ENCODE measurements around the gene HPSE2. TPM values are rescaled to one million over a fixed set of nuclear protein-coding genes. Genes with fewer than 3 reads are reported as not detected.

HPSE2 gene
- total and polyA plus RNA-seq, 2 donors (not counting 1 experiment from before 2014, with no cell fraction given), result not detected

GRCh38 chr10:98463976-98464754 is 771.5 kb downstream of the HPSE2 start:
- Mint-ChIP-seq H3K9me3 (ENCODE audit: insufficient read depth) (no peaks in the 10 kb centered on the region), H3K4me3 (no peak overlapping the region), H3K4me1 (peaks cover 6% of the 10 kb centered on the region), H3K27me3 (peaks cover 14% of the 10 kb centered on the region), H3K27ac (no peak overlapping the region)
- ChIA-PET CTCF (interaction anchor here (0.9 to 8.6 kb wide), 3 partner anchors 39 to 783 kb away, joined by 3 to 141 read pairs (median 49); no protein-coding TSS in a partner anchor), POLR2A (no interaction called here)
- ATAC-seq (ENCODE audit: low read depth), result no peak
- H3K27me3 ChIP-seq (replicated peaks in 1 of 4; ENCODE audit: control extremely low read depth in 1 of 4, control insufficient read depth in 3 of 4, insufficient read depth in 4 of 4, low read length in 3 of 4), result peaks cover 0 to 7% (median 3%) of the 10 kb centered on the region in 4 experiments
- H4K20me1 ChIP-seq (ENCODE audit: control insufficient read depth, insufficient read depth, low read length, poor library complexity, severe bottlenecking), result no peaks in the 10 kb centered on the region
- no peaks in the 10 kb centered on the region for H3K79me2 ChIP-seq (ENCODE audit: control insufficient read depth, insufficient read depth, low read length)
- WGBS (ENCODE audit: insufficient coverage), result 34% methylated on average over 7 of the region's 8 CpGs
- no peak overlapping the region for H3K27ac ChIP-seq (ENCODE audit: low read length in 2 of 2)
- H3K4me2 ChIP-seq (replicated peaks; ENCODE audit: low read depth, low read length, poor library complexity, severe bottlenecking), result no peak overlapping the region
- no peaks in the 10 kb centered on the region for H3K36me3 ChIP-seq (replicated peaks in 1 of 2; ENCODE audit: control extremely low read depth in 1 of 2, control insufficient read depth in 1 of 2, extremely low read depth in 1 of 2, insufficient read depth in 2 of 2, low read length in 1 of 2)
- no peak for DNase-seq
- TF ChIP-seq, protein P1, sequence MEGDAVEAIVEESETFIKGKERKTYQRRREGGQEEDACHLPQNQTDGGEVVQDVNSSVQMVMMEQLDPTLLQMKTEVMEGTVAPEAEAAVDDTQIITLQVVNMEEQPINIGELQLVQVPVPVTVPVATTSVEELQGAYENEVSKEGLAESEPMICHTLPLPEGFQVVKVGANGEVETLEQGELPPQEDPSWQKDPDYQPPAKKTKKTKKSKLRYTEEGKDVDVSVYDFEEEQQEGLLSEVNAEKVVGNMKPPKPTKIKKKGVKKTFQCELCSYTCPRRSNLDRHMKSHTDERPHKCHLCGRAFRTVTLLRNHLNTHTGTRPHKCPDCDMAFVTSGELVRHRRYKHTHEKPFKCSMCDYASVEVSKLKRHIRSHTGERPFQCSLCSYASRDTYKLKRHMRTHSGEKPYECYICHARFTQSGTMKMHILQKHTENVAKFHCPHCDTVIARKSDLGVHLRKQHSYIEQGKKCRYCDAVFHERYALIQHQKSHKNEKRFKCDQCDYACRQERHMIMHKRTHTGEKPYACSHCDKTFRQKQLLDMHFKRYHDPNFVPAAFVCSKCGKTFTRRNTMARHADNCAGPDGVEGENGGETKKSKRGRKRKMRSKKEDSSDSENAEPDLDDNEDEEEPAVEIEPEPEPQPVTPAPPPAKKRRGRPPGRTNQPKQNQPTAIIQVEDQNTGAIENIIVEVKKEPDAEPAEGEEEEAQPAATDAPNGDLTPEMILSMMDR (IDR thresholded peaks at IDR 0.05), result no peak
- TF ChIP-seq EZH2 (IDR thresholded peaks at IDR 0.05; ENCODE audit: borderline replicate concordance, insufficient read depth, low read depth, low read length, poor library complexity, severe bottlenecking), result no peak
- no peak overlapping the region for H2AFZ ChIP-seq (ENCODE audit: insufficient read depth, low read depth, low read length, poor library complexity, severe bottlenecking)
- no peak overlapping the region for H3K4me3 ChIP-seq (ENCODE audit: control extremely low read depth in 1 of 5, extremely low read depth in 1 of 5, insufficient read depth in 1 of 5, low read depth in 2 of 5, low read length in 4 of 5)
- intact Hi-C loops (cut with micrococcal nuclease), result no loop called here
- peaks cover 4 to 5% of the 10 kb centered on the region in 2 donors for H3K4me1 ChIP-seq (ENCODE audit: control insufficient read depth in 2 of 2, insufficient read depth in 2 of 2, low read length in 2 of 2)
- H3K9ac ChIP-seq (ENCODE audit: low read length), result no peak overlapping the region
- no peaks in the 10 kb centered on the region for H3K9me3 ChIP-seq (ENCODE audit: control extremely low read depth in 1 of 3, control insufficient read depth in 2 of 3, insufficient read depth in 1 of 3, low read length in 2 of 3)

DNA sequence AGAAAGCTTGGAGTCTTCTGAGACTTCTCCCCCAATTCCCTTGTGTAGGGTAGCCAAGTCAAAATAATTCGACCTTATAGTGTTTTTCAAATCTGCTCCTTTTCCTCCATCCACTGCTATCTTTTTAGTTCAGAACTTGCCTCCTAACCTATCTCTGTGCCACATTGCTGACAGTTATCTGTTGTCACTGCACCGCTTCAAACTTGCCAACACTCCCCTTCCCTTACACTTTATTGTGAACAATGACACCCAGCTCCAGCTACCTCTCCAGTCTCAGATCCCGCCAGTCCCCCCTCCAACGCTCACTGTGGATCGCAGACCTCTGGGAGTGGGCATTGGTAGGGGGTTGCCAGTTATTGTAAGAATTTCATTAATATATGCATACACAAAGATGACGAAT is 772.6 kb downstream of the HPSE2 start:
- no peak overlapping the region for H2AFZ ChIP-seq (ENCODE audit: insufficient read depth, low read depth, low read length, poor library complexity, severe bottlenecking)
- WGBS (ENCODE audit: insufficient coverage), result 85% methylated on average over 2 of the region's 6 CpGs
- H3K4me2 ChIP-seq (replicated peaks; ENCODE audit: low read depth, low read length, poor library complexity, severe bottlenecking), result no peak overlapping the region
- Mint-ChIP-seq H3K4me3 (no peak overlapping the region), H3K27ac (no peak overlapping the region), H3K27me3 (peaks cover 21% of the 10 kb centered on the region), H3K9me3 (ENCODE audit: insufficient read depth) (no peaks in the 10 kb centered on the region), H3K4me1 (peaks cover 1% of the 10 kb centered on the region)
- no peaks in the 10 kb centered on the region for H4K20me1 ChIP-seq (ENCODE audit: control insufficient read depth, insufficient read depth, low read length, poor library complexity, severe bottlenecking)
- H3K27me3 ChIP-seq (replicated peaks in 1 of 4; ENCODE audit: control extremely low read depth in 1 of 4, control insufficient read depth in 3 of 4, insufficient read depth in 4 of 4, low read length in 3 of 4), result peaks cover 0 to 6% (median 2%) of the 10 kb centered on the region in 4 experiments
- POLR2A ChIA-PET, result no interaction called here
- TF ChIP-seq, protein P1 (IDR thresholded peaks at IDR 0.05), result no peak
- TF ChIP-seq EZH2 (IDR thresholded peaks at IDR 0.05; ENCODE audit: borderline replicate concordance, insufficient read depth, low read depth, low read length, poor library complexity, severe bottlenecking), result no peak
- intact Hi-C loops (cut with micrococcal nuclease), result no loop called here
- H3K4me1 ChIP-seq (ENCODE audit: control insufficient read depth in 2 of 2, insufficient read depth in 2 of 2, low read length in 2 of 2), result peaks cover 0 to 1% of the 10 kb centered on the region in 2 donors
- ATAC-seq (ENCODE audit: low read depth), result no peak
- no peak for DNase-seq
- no peak overlapping the region for H3K27ac ChIP-seq (ENCODE audit: low read length in 2 of 2)
- H3K9me3 ChIP-seq (ENCODE audit: control extremely low read depth in 1 of 3, control insufficient read depth in 2 of 3, insufficient read depth in 1 of 3, low read length in 2 of 3), result no peaks in the 10 kb centered on the region
- H3K4me3 ChIP-seq (ENCODE audit: control extremely low read depth in 1 of 5, extremely low read depth in 1 of 5, insufficient read depth in 1 of 5, low read depth in 2 of 5, low read length in 4 of 5), result no peak overlapping the region
- no peaks in the 10 kb centered on the region for H3K79me2 ChIP-seq (ENCODE audit: control insufficient read depth, insufficient read depth, low read length)
- CTCF ChIA-PET, result interaction anchor here (0.7 to 1.2 kb wide), 2 partner anchors 784 to 1370 kb away, joined by 4 to 5 read pairs; no protein-coding TSS in a partner anchor
- no peaks in the 10 kb centered on the region for H3K36me3 ChIP-seq (replicated peaks in 1 of 2; ENCODE audit: control extremely low read depth in 1 of 2, control insufficient read depth in 1 of 2, extremely low read depth in 1 of 2, insufficient read depth in 2 of 2, low read length in 1 of 2)
- H3K9ac ChIP-seq (ENCODE audit: low read length), result no peak overlapping the region
